DMS79 treated with DMSO at 0.1 percent for 48 hours (cell line): Measurements from ENCODE around the gene TFCP2.
"Not testable (repeated sequence)": the region's sequence is repeated elsewhere in the genome, so short reads cannot be mapped to it uniquely, and the experiment has no call there.

Source experiments
- DNase-seq: peaks from one replicate; lab custom pipeline; 2025; lab: John Stamatoyannopoulos, UW

The TFCP2 gene, protein sequence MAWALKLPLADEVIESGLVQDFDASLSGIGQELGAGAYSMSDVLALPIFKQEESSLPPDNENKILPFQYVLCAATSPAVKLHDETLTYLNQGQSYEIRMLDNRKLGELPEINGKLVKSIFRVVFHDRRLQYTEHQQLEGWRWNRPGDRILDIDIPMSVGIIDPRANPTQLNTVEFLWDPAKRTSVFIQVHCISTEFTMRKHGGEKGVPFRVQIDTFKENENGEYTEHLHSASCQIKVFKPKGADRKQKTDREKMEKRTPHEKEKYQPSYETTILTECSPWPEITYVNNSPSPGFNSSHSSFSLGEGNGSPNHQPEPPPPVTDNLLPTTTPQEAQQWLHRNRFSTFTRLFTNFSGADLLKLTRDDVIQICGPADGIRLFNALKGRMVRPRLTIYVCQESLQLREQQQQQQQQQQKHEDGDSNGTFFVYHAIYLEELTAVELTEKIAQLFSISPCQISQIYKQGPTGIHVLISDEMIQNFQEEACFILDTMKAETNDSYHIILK

DNA sequence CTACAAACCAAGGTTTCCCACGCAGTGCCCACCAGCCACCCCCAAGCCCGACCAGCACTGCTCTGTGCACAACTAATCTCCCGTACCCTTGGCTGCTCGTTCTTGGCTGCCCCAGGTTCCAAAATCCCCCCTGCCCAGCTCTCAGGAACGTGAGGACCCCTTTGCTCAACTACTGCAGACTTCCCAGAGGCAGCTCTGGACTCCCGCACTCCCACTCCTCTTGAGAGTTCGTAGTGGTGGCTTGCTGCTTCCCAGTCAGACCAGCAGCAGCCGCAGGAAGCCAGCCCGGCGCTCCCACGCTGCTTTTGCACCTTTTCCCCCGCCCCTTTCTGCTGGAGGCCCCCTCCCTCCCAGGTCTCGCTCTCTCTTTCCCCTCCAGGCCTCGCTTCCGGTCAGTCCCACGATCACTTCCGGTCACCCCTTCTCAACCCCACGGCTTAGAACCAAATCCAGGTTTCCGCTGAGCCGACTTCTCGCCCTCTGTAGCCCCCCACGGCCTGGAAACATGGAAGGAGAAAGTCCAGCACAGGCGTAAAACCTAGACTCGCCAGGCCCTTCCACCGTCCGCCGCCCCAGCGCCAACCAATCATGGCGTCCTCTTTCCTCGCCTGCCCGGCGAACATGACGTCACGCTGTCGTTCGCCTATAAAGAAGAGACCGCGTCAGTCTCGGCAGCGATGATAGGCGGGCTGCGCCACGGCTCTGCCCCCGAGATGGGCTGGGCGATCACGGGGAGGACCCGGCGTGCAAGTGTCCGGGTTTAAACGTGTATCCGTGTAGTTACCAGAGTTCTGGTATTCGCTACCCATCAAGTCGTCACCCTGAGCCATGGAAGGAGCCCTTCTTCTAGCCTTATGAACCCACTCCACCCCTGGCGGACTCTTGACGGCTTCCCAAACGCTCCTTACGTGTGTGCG lies at the start of gene TFCP2:
Gene TFCP2, minus strand, starts transcription at position 621 of the 917 bp plus-strand sequence. CDS start 713 bp downstream, outside the sequence.
- DNase-seq: peak; percentile 61

DNA sequence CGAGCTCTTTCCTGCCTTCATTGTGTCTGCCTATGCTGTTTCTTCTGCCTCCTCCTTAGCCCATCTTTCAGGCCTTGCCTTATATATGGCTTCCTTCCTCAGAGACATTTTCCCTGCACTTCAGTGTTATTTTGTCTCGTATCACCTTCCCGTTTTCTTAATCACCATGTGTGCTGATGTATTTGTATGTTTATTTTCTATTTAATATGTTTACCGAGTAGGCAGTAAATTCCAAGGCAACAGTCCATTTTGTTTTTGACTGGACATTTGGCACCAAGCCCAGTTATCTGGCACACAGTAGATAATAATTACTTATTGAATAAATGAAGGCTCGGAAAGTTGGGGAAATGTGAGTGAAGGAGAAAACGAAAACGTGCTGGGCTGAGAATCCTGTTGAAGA lies 49.5 kb upstream of the TFCP2 start:
- DNase-seq: no peak

DNA sequence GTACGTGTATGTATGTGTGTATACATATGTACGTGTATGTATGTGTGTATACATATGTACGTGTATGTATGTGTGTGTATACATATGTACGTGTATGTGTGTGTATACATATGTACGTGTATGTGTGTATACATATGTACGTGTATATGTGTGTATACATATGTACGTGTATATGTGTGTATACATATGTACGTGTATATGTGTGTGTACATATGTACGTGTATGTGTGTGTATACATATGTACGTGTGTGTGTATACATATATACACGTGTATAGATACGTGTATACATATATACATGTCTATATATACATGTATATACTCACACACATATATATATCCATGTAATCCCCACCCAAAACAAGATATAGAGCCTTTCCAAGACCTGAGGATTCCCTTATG lies 46.9 kb upstream of the TFCP2 start:
- DNase-seq: not testable (repeated sequence)

DNA sequence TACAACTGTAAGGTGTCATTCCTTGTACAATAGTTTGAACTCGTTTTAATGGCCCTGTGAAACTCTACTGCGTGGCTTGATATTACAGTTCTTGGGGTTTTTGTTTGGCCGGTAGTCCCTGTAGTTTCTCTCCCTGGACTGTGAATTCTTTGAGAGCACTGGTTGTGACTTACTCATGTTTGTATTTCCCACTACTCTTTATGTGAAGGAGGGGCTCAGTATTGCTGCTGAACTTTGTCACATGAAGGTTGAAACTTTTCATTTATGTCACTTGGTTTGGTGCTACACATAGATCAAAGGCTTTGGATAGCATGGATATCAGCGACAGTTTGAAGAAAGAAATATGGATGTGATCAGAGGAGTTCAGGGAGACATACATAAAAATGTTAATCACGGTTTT lies 46.4 kb upstream of the TFCP2 start:
- no peak for DNase-seq

DNA sequence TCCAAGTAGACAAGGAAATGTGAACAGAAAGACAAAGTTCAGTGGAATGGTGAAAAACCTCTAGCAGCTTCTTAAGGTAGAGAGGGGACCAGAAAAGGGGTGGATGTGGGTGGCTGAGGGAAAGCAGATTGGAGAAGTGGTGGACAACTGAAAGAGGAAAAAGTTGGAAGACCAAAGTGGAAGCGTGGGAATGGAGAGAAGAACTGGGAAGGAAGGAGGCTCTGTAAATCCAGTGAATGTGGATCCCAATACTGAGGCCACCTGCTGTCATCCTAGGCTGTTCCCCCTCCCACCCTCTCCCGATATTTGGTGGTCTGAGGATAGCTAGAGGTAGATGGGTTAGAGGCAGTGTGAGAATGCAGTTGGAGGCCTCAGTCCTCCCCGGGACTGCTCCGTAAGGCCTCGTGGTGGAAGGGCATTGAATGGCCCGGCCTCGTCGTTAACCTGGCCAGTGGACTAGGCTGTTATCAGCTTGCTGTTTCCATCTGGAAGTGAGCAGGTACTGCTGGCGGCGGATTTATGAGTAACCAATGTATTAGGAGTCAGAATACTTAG lies 45.7 kb upstream of the TFCP2 start:
- DNase-seq: no peak

DNA sequence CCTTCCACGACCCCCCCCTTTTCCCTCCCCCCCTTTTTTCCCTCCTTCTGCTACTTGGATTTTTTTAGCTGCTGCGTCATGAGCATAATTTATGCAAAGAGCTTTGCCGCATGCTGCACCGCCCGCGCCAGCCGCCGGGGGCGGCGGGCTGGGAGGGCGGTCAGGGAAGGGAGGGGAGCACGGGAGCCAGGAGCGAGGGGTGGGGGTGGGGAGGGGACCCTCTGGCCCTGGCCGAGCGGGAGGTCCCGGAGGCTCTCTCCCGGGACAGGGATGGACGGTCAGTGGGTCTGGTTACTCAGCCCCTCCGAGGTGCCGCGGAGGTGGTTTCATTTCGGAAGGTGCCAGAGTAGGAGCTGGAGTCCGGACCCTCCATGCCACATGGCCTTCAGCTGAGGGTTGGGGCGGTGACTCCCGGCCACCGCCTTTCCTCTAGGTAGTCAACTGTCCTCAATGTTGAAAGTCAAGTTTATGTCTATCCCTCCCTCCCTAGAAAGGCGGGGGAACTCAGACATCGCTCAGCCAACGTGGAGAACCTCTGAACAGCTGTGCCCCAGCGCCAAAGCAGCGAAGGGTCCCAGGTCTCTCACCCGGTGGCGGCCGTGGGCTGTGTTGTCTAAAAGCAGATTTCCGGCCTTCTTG lies 45.2 kb upstream of the TFCP2 start, which contains the start of gene POU6F1:
Gene POU6F1, minus strand, starts transcription at position 95 of the 639 bp plus-strand sequence. CDS start 11,226 bp downstream, outside the sequence.
- no peak for DNase-seq

DNA sequence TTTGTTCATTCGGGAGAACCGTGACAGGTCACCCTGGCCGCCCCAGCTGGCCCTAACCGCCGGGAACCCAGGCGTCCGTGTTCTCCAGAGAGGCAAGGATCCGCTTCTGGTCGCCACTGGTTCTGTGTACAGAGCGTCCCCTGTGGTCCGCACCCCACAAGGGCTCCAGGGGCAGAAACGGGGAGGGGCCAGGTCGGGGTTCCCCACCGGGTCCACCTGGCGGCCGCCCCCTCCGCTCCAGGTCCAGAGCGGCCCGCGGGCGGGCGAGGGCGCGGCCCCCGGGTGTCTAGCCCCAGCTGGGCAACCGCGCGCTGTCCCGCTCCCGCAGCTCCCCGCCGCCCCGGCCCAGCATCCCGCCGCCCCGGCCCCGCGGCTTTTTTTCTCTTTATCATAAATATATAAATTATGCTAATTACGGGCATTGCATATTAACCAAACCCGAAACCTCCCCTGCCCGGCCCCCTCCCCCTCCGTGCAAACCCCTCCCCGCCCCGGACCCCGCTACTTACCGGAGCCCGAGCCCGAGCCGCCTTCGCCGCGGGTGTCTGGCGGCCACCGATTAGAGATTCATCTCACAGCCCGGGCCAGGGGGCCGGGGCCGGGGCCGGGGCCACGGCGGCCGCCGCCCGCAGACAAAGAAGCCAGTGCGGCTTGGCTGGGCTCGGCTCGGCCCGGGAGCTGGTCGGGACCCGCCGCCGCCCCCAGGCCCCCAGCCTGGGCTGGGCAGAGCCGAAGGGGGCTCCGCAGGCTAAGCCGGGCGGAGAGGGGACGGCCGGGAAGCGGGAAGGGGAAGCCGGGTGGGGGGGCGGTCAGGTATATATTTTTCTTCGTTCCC lies 44.4 kb upstream of the TFCP2 start:
- DNase-seq: no peak

DNA sequence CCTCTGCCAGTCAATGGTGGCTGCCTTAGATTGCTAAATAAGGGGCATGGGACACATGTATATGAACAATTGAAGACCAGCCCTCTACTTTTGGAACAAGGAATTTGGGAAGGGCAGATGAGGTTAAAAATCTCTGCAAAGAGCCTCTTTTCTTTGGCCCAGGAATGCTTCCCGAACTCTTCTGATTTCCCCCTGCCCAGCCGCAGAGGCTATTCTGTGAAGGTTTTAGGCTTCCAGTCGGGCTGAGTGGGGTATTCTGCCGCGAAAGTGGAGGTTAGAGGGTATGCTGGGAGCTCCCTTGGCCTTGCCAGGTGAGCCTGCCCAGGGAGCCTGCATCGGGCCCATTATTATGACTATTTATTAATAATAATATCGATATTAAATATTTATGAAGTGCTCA lies 43.7 kb upstream of the TFCP2 start:
- DNase-seq: no peak

DNA sequence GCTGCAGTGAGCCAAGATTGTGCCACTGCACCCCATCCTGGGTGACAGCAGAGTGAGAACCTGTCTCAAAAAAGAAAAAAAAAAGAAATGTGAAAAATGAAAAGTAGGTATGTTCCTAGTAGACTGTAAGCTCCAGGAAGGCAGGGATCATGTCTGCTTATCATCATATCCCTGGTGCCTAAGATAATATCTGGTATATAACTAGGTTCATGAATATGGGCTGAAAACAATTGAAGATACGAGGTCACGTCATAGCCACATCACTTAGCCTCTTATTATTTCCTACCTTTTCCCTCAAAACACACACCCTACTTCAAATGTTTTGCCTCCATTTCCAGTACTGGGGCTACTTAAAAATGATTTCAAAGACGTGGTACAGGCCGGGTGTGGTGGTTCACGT lies 42.0 kb upstream of the TFCP2 start:
- DNase-seq: no peak

DNA sequence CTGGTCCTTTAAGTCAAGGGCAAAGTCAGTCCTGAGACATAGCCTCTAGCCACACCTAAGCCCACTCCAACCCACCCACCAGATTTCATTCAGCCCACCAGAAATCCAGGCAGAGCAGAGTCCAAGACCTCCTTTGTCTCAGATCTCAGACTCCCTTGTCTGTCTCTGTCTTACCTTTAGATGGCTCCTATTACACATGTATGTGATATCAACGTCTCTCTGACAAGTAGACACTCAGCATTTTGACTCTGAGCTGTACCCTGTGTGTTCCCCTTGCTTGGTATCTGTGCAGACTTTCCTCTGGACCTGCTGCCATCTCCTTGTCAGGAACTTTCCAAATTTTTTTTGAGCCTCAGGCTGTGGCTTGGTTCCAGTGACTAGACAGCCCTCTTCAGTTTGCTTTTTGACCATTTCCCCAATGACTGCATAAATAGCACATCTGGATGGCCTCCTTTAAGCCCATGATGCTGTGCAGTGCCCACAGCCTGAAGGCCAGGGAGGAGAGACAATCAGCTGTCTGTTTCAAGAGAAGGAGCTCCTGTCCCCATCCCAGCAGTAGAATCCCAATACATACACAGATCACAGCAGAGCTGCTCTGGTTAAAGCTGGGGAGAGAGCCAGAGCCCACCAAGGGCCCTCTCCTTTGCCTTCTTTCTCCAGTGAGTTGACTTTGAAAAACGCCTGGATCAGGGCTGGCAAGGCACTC lies 37.9 kb upstream of the TFCP2 start:
- no peak for DNase-seq

DNA sequence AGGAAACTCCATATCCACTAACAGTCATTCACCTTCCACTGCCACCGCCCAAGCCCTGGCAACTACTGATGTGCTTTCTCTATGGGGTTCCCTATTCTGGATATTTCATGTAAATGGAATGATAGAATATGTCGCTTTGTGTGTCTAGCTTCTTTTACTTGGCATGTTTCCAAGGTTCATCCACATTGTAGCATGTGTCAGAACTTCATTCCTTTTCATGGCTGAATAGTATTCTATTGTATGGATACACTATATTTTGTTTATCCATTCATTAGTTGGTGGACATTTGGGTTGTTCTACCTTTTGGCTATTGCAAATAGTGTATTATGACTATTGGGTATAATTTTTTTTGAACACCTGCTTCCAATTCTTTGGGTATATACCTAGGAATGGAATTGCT lies 36.3 kb upstream of the TFCP2 start:
- no peak for DNase-seq

DNA sequence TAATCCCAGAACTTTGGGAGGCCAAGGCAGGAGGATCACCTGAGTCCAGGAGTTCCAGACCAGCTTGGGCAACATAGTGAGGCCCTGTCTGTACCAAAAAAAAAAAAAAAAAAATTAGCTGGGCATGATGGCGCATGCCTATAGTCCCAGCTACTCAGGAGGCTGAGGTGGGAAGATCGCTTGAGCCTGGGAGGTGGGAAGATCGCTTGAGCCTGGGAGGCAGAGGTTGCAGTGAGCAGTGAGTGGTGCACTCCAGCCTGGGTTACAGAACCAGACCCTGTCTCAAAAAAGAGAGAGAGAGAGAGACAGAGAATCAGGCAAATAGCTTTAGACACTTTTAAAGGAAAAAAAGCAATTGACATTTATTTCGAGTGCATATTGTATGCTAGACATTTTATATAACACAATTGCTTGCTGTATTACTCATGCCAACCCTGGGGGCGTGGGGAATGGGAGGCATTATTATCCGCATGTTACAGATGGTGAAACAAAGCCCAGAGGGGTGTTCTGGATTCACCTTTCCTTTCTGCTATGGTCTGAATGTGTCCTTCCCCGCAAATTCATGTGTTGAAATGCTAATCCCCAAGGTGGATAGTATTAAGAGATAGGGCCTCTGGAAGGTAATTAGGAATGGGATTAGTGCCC lies 35.2 kb upstream of the TFCP2 start:
- no peak for DNase-seq

DNA sequence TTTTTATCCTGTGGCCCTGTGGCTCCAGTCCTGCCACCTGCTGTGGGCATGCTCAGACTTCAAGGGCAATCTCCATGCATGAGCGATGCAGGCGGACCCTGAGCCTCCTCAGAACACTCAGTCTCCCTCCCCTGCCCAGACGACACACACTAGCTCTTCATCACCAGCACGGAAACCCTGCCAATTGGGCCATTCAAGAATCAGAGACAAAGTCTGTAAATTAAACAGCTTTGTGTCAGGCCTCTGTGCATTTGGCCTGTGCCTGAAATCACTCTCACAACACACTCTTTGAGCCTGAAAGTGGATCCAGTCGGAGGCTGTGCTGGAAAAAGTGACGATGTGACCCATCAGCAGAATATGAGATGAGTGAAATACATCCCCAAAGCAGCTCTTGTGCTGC lies 32.4 kb upstream of the TFCP2 start:
- no peak for DNase-seq

DNA sequence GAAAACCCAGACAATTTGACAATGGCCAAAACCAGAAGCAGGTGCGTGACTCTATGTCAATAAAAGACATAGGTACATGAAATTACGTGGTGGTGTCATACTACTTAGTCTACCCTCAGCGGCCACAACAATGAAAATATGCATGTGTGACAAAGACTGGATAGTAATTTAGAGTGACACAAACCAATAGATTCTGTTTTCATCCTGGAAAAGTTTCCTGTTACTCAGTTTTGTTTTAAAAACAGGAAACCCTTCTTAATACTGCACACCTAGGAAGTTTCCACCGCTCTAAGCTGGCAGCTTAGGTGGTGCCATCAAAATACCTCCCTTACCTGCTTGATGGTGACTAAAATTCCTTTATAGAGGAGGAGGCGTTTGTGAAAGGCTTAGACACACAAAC lies 29.8 kb upstream of the TFCP2 start:
- DNase-seq: no peak

DNA sequence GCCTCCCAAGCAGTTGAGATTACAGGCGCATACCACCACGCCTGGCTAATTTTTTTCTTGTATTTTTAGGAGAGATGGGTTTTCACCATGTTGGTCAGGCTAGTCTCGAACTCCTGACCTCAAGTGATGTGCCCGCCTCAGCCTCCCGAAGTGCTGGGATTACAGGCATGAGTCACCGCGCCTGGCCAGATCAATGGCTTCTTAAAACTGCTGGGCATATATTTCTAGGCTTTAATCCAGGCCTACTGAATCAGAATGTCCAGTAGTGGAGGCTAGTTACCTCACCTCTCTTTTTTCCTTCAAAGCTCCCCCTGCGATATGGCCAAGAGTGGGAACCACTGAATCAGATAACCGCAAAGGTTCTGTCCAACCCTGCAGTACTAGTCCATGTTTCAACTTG lies 27.9 kb upstream of the TFCP2 start:
- DNase-seq: no peak

DNA sequence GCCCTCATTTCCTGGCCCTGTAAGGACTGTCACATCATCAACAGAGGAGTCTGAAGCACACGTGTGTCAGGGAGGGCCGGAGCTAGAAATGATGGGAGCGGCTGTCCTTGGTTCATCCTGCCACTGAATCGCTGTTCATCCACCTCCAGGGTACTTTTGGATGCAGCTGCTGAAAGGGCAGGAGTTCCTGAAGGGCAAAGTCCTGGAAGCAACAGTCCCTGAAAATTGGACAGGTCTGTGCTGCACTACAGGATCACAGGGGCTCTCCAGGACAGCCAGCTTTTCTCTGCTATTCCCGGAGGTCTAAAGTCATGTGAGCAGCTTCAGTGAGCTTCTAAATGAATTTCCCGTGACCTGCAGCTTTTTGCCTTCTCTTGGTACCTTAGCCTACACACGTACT lies 27.2 kb upstream of the TFCP2 start:
- DNase-seq: no peak

DNA sequence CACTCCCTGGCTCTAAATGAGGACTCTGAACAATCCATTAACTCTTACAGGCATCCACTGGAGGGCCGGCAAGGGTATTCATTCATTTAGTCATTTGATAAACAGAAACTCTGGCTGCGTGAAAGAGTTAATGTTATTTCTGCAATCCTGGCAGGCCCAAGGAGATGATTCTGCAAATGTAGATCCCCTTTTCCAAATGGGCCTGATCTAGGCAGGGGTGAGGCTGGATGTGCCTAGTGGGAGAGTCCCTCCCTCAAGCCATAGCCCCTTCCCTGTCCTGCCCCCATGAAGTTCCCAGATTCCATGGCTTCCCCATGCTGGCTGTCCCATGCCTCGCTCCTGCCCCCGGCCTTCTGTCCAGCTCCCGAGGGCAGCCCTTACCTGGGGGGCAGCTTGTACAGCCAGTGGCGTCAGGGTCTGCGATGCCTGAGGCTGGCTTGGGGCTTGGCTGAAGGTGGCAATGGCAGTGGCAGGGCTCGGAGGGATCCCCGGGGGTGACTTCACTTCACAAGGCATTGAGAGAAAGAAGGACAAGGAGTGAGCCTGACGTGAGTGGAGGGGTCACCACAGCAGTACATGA lies 26.5 kb upstream of the TFCP2 start:
- DNase-seq: no peak

DNA sequence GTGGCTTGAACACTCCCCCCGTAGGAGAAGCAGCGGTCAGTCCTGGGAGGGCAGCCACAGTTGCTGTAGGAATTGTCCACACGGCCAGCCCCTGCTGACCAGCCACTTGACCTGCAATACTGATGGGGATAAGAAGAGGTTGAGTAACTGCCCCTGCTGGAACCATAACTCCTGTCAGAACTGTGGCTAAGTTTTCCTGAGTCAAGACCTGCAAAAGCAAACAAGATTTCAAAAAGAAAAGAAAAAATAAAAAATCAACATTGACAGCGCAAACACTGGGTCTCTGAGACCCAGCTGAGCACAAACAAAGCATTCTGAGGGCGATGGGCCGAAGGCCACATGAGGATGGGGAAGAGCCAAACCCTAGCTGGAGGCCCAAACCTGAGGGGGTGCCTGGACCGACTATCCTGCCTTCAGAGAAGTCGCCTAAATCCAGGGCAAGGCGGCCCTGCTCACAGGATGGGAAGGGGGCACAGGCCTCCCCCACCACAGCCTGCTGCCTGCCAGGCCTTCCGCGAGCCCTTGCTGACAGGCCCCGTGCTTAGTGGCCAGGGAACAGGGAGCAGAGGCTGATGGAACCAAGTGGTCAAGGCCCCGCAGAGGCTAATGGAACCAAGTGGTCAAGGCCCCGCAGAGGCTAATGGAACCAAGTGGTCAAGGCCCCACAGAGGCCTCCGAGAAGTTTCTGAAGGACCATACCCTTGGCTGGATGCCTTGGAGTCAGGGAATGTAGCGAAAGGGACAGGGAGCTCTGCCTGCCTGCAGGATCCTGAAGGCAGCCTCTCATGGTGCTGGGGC lies 25.8 kb upstream of the TFCP2 start:
- DNase-seq: no peak
